Measurements from ENCODE around the gene ADAMTS15.

DNA sequence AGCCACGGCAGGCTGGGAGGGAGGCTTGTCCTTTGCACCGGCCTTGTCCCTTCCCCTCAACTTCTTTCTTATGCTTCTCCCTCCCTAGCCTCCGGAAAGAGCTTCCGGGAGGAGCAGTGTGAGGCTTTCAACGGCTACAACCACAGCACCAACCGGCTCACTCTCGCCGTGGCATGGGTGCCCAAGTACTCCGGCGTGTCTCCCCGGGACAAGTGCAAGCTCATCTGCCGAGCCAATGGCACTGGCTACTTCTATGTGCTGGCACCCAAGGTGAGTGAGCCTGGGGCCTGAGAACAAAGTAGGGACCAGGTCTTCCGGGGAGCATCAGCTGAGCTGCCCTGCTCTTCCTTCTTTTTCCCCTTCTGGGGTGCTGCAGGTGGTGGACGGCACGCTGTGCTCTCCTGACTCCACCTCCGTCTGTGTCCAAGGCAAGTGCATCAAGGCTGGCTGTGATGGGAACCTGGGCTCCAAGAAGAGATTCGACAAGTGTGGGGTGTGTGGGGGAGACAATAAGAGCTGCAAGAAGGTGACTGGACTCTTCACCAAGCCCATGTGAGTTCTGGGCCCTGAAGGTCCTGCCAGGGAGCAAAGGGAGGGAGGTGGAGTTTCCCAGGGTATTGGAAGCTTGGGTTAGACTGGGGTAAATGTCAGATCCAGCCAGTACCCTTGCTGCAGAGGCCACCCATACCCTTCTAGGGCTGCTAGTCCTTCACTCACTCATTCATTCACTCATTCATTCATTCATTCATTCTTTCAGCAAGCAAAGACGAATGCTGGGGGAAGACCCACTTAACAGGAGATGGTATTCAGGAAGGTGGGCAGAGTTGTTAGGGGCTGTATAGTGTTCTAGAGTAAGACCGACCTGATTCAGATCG lies 22.6 kb downstream of the ADAMTS15 start:
- TF ChIP-seq CTCF (IDR thresholded peaks at IDR 0.05) (no peak), EZH2 (IDR thresholded peaks at IDR 0.05; ENCODE audit: borderline replicate concordance, insufficient read depth, low read depth, low read length, poor library complexity, severe bottlenecking) (no peak)

Data from B cell (primary cell).